Measurements from ENCODE around the gene ECEL1.

DNA sequence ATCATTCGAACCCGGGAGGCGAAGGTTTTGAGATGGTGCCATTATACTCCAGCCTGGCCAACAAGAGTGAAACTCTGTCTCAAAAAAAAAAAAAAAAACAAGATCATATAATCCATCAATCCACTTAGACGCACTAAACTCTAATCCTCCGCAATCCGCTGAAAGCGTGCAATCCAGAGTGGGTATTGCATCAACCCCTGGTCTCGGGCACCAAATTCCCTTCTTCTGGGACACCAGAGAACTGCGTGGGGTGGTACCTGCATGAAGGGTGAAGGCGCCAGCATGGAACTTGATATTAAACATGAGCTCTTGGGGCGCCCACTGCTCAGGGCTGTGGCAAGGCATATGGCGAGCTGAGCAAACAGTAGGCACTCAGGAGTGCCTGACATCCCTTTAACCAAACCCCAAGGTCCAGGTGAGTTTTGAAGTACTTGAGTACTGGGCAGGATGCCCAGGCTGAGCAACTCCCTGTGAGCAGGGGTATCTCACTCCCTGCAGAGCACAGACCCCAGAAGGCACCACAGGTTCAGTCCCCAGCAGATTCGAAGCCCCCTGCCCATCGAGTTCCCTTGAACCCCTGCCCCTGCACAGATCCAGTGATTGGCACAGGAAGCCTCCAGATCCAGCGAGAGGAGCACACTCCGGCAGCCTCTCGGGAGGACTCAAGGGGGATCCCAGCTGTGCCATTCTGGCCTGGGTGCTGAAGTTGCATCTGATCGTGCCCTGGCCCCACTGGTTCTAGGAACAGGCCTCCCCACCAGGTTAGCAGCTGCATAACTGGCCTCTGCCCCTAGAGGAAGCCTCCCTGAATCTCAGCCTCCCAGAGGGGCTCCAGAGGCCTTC, 23.7 kb downstream of the ECEL1 start:
- TF ChIP-seq POLR2A (IDR thresholded peaks at IDR 0.05; ENCODE audit: low read depth, low read length) (no peak), POLR2AphosphoS5 (IDR thresholded peaks at IDR 0.05; ENCODE audit: low read depth, low read length) (no peak), TAF1 (IDR thresholded peaks at IDR 0.05; ENCODE audit: low read depth, low read length) (no peak), SPI1 (IDR thresholded peaks at IDR 0.05; ENCODE audit: low read depth, low read length) (no peak), POU2F2 (IDR thresholded peaks at IDR 0.05; ENCODE audit: low read depth, low read length) (no peak)

Data from GM12891 (cell line).